ENCODE measurements around the gene GIGYF1. TPM values are rescaled to one million over a fixed set of nuclear protein-coding genes. Genes with fewer than 3 reads are reported as not detected.

Gene GIGYF1, protein sequence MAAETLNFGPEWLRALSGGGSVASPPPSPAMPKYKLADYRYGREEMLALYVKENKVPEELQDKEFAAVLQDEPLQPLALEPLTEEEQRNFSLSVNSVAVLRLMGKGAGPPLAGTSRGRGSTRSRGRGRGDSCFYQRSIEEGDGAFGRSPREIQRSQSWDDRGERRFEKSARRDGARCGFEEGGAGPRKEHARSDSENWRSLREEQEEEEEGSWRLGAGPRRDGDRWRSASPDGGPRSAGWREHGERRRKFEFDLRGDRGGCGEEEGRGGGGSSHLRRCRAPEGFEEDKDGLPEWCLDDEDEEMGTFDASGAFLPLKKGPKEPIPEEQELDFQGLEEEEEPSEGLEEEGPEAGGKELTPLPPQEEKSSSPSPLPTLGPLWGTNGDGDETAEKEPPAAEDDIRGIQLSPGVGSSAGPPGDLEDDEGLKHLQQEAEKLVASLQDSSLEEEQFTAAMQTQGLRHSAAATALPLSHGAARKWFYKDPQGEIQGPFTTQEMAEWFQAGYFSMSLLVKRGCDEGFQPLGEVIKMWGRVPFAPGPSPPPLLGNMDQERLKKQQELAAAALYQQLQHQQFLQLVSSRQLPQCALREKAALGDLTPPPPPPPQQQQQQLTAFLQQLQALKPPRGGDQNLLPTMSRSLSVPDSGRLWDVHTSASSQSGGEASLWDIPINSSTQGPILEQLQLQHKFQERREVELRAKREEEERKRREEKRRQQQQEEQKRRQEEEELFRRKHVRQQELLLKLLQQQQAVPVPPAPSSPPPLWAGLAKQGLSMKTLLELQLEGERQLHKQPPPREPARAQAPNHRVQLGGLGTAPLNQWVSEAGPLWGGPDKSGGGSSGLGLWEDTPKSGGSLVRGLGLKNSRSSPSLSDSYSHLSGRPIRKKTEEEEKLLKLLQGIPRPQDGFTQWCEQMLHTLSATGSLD (N-terminal part only)
- 10 to 100 TPM; 20.9 to 33.4 TPM for total RNA-seq

- peak within 1 kb of the TSS; percentile 87 for H3K4me3 ChIP-seq
- no peaks in the 10 kb centered on the region for H3K27me3 ChIP-seq
- peak within 1 kb of the TSS; percentile 78 to 91 for H3K9ac ChIP-seq (ENCODE audit: low read depth in 2 of 2, low read length in 2 of 2)
- TF ChIP-seq CTCF (IDR thresholded peaks at IDR 0.05) = no peak
- no peaks in the 10 kb centered on the region for H3K36me3 ChIP-seq
- DNase-seq = peak; percentile 72
- intact Hi-C loops (cut with DNase I) = loop anchor here (5.0 kb wide), 1 partner anchor 227 kb away; no protein-coding TSS in a partner anchor
- peak within 1 kb of the TSS; percentile 62 for H3K27ac ChIP-seq
- H3K9me3 ChIP-seq = no peaks in the 10 kb centered on the region
- peaks cover 19% of the 10 kb centered on the region for H3K4me1 ChIP-seq
Observed at GRCh38 chr7:100694098-100694745, at the start of gene GIGYF1. GIGYF1 (minus strand) TSS chr7:100694250; CDS start chr7:100688238, 6,012 bp downstream.

DNA sequence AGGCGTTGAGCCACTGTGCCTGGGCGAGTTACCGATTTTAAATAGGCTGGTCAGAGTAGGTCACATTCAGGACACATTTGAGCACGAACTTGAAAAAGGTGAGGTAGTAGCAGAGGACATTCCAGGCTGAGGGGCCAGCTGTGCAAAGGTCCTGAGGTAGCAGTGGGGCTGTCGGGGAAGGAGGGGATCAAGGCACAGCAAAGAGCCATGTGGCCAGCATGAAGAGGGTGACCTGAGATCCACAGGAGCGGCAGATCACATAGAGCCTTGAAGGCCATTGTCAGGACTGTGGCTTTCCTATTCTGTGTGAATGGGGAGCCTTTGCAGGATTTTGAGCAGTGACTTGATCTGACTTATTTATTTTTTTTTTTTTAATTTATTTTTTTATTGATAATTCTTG lies 45.9 kb upstream of the GIGYF1 start:
- intact Hi-C loops (cut with DNase I) = no loop called here
- no peak for TF ChIP-seq CTCF (IDR thresholded peaks at IDR 0.05)
- H3K9me3 ChIP-seq = no peaks in the 10 kb centered on the region
- no peaks in the 10 kb centered on the region for H3K27me3 ChIP-seq
- H3K4me3 ChIP-seq = no peak overlapping the region
- no peaks in the 10 kb centered on the region for H3K4me1 ChIP-seq
- no peak overlapping the region for H3K9ac ChIP-seq (ENCODE audit: low read depth in 2 of 2, low read length in 2 of 2)
- no peaks in the 10 kb centered on the region for H3K36me3 ChIP-seq
- no peak for DNase-seq
- H3K27ac ChIP-seq = no peak overlapping the region

GRCh38 chr7:100736671-100737070 lies 42.6 kb upstream of the GIGYF1 start:
- Histone ChIP-seq H3K27ac (no peak overlapping the region), H3K27me3 (no peaks in the 10 kb centered on the region), H3K4me1 (no peaks in the 10 kb centered on the region), H3K4me3 (no peak overlapping the region), H3K36me3 (no peaks in the 10 kb centered on the region), H3K9me3 (no peaks in the 10 kb centered on the region), H3K9ac (ENCODE audit: low read depth in 2 of 2, low read length in 2 of 2) (no peak overlapping the region)
- TF ChIP-seq CTCF (IDR thresholded peaks at IDR 0.05) = no peak
- no peak for DNase-seq
- intact Hi-C loops (cut with DNase I) = no loop called here

DNA sequence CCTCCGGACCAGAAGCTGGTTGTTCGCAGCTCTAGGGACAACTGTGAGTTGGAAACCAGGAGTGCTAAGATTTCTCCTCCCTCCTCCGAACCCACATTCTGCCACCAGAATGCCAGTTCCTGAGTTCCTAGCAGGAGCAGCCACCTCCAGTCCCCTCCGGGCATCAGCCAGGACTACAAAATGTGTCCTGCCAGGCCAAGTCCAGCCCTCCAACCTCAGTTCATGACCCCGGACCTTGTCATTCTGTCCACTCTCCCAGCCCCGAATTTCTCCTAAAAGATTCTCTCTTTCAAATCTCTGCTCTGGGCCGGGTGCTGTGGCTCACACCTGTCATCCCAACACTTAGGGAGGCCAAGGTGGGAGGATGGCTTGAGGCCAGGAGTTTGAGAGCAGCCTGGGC lies 41.7 kb upstream of the GIGYF1 start:
- intact Hi-C loops (cut with DNase I) = no loop called here
- Histone ChIP-seq H3K36me3 (no peaks in the 10 kb centered on the region), H3K27me3 (no peaks in the 10 kb centered on the region), H3K27ac (no peak overlapping the region), H3K9ac (ENCODE audit: low read depth in 2 of 2, low read length in 2 of 2) (no peak overlapping the region), H3K4me3 (no peak overlapping the region), H3K9me3 (no peaks in the 10 kb centered on the region), H3K4me1 (no peaks in the 10 kb centered on the region)
- no peak for DNase-seq
- no peak for TF ChIP-seq CTCF (IDR thresholded peaks at IDR 0.05)

Data from colonic mucosa (tissue), 4 donors.